Activated CD8-positive, alpha-beta memory T cell treated with anti-CD3 and anti-CD28 coated beads, Interleukin-2, amount 50 U/mL, for 4 hours (primary cell): Measurements from ENCODE around the gene SLC44A3.
"Not testable (repeated sequence)": the region's sequence is repeated elsewhere in the genome, so short reads cannot be mapped to it uniquely, and the experiment has no call there.

ENCODE experiments used
- DNase-seq: peaks from one replicate; pipeline ENCODE4 v3.0.0-alpha.2; 2020

SLC44A3 gene

GRCh38 chr1:94803517-94804441, 16.4 kb upstream of the SLC44A3 start:
- no peak for DNase-seq

GRCh38 chr1:94804442-94804837, 15.7 kb upstream of the SLC44A3 start:
- no peak for DNase-seq

GRCh38 chr1:94805912-94806311, 14.2 kb upstream of the SLC44A3 start:
- peak; percentile 34 for DNase-seq

GRCh38 chr1:94806441-94806871, 13.7 kb upstream of the SLC44A3 start:
- no peak for DNase-seq

GRCh38 chr1:94807742-94808491, 12.2 kb upstream of the SLC44A3 start:
- DNase-seq, result no peak

- DNase-seq, result no peak
These were observed 11.5 kb upstream of the SLC44A3 start for GRCh38 chr1:94808669-94809068.

DNA sequence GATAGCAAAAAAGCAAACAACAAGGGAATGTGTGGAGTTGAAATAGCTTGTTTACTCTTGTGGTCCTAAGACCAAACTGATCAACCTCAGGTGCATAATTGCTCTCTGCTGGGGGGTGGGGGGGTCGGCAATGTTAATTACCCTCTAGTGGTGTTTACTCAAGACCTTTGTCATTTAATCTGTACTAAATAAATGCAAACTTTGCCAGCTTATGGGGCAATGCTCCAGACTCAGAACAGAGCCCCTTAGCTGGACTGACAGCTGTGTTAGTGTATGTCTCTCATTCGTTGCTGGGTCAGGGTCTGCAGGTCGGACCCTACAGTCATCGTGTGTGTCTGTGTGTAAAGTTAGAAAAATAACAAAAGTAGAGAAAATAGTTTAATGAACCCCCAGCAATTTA, 7.2 kb upstream of the SLC44A3 start:
- no peak for DNase-seq

DNA sequence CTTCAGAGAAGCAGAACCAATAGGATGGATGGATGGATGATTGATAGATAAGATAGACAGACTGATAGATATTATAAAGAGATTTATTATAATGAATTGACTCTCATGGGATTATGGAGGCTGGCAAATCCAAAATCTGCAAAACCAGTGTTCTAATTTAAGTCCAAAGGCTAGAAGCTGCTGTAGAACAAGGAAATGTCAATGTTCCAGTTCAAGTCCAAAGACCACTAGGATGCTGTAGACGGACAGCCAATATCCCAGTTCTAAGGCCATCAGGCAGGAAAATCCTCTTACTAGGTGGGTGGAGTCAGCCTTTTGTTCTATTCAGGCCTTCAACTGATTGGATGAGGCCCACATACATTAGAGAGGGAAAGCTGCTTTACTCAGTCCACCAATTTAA, 4.1 kb upstream of the SLC44A3 start:
- DNase-seq, result no peak

DNA sequence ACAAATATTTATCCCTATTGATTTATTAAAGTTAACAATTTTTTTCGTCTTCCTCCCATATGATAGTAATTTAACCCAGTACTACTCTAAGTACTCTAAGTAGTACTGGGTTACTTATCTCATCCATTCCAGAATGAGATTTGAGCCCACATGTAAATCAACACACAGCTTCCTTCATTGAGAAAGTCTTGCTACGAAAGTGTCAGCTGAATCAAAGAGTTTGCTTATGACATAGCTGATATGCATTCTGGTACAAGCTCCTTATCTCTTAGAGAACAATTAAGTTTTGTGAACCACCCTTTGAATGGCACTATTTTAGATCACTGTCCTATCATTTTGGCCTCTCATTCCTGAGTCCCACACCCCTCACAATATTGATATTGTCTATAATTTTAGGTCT, 2.4 kb upstream of the SLC44A3 start:
- no peak for DNase-seq

GRCh38 chr1:94819238-94819944, 766 bp upstream of the SLC44A3 start:
- no peak for DNase-seq

- DNase-seq, result no peak
These were observed 779 bp downstream of the SLC44A3 start for GRCh38 chr1:94820936-94821335.

GRCh38 chr1:94821636-94822305, 1.6 kb downstream of the SLC44A3 start:
- no peak for DNase-seq

- no peak for DNase-seq
These were observed 3.0 kb downstream of the SLC44A3 start for GRCh38 chr1:94823116-94823515.

- no peak for DNase-seq
These were observed 5.8 kb downstream of the SLC44A3 start for GRCh38 chr1:94825936-94826335.

DNA sequence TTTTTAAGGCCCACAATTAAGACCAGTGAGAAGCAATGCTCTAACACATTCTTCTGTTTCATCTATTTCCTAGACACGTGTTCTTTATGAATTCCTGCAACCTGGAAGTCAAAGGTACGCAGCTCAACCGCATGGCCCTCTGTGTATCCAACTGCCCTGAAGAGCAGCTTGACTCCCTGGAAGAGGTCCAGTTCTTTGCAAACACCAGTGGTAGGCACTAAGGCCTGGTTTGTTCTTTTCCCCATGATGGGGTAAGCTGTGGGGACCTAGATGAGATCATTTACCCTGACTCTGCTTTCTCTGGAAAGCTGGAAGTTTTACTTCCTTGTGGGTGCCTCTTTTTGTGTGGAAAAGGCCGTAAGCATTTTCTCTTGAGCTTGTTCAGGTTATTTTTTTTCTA, 7.3 kb downstream of the SLC44A3 start:
- no peak for DNase-seq

- DNase-seq, result no peak
These were observed 8.1 kb downstream of the SLC44A3 start for GRCh38 chr1:94828251-94828650.

GRCh38 chr1:94831641-94832040, 11.5 kb downstream of the SLC44A3 start:
- DNase-seq, result no peak

DNA sequence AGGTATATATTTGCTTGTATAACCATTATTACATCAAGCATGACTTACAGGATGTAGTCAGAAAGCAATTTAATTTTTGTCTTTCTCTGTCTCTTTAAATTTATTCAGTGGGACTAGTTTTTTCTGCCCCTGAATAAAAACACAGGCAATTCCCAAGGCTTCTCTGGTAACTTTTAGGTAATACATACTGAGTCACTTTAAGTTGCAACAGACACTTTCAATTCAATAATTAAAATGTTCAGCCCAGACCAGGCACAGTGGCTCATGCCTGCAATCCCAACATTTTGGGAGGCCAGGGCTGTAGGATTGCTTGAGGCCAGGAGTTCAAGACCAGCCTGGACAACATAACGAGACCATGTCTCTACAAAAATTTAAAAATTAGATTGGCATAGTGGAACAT, 12.3 kb downstream of the SLC44A3 start:
- DNase-seq, result no peak

- no peak for DNase-seq
These were observed 12.9 kb downstream of the SLC44A3 start for GRCh38 chr1:94832931-94833585.

DNA sequence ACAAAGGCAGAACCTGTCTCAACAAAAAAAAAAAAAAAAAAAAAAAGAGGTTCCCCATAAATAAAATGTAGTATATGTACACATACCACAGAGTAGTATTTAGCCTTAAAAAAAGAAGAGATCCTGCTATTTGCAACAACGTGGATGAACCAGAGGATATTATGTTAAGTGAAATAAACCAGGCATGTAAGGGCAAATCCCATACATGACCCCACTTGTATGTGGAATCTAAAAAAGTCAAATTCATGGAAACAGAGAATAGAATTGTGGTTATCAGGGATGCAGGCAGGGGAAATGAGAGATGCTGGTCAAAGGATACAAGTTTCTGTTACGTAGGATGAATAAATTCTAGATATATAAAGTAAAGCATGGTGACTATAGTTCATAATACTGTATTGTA, 16.7 kb downstream of the SLC44A3 start:
- DNase-seq, result no peak

DNA sequence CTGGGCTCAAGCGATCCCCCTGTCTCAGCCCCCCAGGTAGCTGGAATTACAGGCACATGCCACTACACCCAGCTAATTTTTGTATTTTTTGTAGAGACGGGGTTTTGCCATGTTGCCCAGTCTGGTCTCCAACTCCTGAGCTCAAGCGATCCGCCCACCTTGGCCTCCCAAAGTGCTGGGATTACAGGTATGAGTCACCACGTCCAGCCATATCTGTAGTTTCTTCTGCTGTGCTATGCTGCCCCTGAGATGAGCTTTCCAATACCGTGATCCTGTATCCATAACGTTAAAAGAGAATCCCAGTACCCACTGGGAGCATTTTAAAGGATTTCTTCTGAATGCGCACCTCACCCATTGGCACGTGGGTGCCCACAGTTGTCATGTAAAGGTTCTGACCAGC, 20.2 kb downstream of the SLC44A3 start:
- DNase-seq, result not testable (repeated sequence)

- no peak for DNase-seq
These were observed 20.7 kb downstream of the SLC44A3 start for GRCh38 chr1:94840808-94841207.
